Fibroblast of skin of abdomen (primary cell): Measurements from ENCODE around the gene PLAAT2.
"Not testable (repeated sequence)": the region's sequence is repeated elsewhere in the genome, so short reads cannot be mapped to it uniquely, and the experiment has no call there.

Experiments
- DNase-seq: peaks from one replicate; pipeline ENCODE4 v3.0.0-alpha.2; 2013

The PLAAT2 gene

DNA sequence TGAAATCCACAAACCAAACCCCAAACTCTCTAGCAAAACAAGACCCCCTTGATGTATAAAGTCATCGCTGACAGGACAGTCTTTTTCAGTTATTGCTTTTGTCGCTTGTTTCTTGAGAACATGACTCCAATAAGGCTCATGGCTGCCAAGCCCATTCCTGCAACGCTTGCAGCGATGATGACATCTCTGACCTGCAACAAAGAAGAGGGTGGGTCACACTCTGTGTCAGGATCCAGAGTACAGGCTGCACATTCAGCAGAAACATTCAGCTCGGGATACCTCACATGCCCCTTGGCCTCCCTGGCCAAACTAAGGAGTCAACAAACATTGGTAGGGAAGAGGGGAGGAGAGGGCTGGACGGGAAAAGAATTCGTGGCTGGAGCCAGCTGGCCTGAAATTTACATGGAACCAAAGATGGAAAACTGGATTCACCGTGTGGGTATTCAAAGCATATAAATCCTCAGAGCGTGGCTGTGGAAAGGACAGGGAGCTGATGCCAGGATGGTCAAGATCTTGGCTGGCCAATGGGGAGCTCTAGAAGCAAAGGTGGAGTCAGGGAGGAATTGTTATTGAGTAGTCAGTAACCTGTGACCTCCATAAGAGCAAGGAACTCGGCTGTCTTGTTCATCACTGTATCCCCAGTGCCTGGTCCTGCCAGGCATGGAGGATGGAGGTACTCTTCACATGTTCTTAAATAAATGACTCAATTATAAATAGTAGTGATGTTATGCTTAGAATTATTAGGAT is 11.8 kb upstream of the PLAAT2 start:
- DNase-seq: no peak

DNA sequence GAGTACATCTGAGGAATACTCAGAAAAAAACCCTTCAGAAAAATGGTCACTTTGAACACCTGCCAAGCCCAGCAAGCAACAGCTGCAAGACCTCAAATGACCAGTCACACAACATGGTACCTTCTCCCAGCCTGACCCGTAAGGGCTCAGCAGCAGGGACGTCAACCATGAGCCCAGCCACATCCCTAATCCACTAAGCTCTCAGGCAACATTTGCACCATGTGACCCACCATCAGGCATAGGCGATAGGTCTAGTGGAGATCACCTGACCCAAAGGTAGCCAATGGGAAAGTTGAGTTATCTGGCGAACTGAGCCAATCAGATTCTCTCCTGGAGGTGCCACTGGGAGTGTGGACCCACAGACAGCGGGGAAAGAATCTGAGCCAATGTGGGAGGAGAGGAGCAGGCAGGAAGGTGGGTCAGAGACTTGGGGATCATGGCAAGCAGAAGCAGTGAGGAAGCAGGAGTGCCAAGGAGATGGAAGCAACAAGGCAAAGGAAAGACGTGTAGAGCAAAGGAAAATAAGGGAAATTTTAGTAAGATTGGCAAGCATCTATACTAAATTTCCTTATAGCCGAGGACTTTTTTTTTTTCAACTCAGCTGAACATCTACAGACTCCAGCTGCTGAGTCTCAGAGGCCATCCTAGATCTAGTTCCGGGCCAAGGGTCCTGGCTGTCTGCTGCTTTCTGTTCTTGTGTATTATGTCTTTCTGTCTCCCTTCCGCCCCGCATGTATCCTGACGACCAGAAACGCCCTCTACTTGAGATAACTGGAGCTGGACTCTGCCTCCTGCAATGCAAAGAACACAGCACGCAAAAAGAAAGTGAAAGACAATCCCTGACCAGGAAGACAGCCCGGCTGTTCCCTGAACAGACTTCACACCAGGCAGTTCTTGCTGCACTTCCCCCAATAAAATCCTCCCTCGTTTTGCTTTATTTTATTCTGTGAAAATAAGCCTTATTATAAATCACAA is 11.0 kb upstream of the PLAAT2 start:
- DNase-seq: peak; percentile 74

DNA sequence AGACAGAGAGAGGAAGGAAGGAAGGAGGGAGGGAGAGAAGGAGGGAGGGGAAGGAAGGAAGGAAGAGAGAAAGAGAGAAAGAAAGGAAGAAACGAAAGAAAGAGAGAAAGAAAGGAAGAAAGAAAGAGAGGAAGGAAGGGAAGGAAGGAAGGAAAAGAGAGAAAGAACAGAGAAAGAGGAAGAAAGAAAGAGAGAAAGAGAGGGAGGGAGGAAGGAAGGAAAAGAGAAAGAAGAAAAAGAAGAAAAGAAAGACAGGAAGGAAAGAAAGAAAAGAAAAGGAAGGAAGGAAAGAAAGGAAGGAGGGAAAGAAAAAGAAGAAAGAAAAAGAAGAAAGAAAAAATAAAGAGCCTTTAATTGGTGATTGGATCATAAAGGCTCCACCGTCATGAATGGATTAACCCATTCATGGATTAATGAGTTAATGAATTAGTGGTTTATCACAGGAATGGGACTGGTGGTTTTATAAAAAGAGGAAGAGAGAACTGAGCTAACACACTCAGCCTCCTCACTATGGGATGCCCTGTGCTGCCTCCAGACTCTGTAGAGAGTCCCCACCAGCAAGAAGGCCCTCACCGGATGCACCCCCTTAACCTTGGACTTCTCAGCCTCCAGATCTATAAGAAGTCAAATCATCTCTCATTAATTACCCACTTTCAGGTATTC is 9.0 kb upstream of the PLAAT2 start:
- DNase-seq: no peak

DNA sequence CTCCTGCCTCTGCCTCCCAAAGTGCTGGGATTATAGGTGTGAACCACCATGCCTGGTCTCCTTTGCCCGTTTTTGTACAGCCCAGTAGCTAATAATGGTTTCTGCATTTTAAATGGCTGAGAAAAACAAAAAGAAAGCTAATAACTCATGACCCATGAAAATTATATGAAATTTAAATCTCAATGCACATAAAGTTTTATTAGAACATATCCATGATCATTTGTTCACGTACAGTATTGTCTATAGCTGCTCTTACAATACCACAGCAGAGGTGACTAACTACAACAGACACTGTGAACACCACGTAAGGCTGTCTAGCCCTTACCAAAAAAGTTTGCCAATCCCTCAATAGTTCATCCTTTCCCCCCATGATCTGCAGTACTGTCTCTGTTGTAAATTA is 6.4 kb upstream of the PLAAT2 start:
- DNase-seq: no peak

DNA sequence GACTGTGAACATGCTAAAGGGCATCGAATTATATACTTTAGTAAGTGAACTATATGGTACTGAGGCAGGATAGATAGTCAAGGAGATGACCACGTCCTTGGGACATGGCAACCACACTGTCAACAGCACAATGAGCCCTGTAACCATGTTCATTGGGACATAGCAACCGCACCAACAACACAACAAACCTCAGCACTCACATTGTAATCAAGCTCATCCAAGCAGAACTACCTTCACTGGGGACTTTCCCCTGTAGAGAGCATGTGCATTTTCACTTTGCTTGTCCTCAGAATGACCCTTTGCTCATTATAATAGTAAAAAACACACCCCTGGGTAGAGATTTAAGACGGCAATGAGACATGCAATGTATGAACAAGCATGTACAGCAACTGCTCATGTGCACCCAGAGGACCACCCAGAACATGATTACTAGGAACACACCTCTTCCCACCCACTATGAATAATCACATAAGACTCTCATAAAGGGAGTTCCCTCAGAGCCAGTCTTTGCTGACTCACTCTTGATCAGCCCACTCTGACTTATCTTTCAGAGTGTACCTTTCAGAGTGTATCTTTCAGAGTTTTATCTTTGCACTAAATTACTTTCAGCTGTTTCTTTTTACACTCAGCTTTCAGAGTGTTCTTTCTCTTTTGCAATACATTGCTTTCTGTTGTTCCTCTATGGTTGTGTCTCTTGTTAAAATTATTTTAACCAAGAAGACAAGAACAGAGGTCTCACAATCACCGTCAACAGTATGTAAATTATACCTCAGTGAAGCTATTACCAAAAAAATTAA is 4.1 kb upstream of the PLAAT2 start:
- peak; percentile 88 for DNase-seq

DNA sequence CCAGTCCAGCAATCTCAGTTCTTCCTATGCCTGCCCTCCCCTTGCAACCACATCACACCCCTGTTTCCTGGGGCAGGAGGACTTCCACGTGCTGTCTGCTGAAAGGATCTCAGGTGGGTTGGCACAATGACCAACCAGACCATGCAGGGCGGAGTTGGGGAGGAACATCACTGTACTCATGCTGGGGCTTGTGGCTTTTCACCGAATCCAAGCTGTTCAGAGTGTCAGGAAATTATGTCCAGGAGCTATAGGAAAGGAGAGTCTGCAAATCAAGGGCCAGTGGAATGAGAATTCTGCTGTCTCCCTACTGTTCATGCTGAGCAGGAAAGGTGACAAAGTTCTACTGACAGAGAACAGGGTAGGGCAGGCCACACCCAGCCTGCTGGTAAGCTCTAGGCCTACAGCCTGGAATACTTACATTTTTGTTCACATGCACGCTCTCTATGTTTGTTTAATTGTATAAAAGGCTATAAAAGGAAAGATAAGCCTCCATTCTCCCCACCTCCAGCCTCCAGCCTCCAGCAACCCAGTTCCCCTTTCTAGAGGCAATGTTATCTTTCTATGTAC is 1.7 kb upstream of the PLAAT2 start:
- no peak for DNase-seq

DNA sequence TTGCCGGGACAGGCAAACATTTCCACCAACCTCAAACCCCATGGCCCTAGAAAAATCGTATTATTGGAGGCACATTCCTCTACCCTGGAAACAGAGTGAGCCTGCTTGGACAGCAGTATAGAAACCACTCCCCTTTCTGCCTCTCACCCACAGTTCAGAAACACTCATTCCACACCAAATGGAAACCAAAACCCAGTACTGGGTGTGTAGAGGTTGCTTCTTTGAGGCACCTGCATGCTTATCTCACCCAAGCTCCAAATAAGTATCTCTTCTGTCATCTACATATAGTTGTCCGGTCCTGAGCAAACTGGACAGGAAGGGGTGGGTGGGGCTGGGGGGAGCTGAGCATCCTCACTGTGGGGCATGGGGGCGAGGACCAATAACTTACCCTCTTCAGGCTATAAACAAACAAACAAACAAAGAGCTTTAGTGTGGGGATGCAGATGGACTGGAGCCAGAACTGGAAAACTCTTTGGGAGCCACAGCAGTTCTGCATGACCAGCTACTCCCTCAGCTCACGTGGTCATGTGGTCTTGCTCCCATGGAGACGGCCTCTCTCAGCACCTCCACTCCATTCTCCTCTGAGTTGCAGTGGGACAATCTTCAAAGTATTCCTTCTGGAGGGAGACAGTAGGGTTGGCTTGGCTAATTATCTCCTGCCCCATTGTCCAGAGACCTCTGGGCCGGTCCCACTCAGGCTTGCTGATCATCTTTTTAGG is 1.0 kb upstream of the PLAAT2 start:
- DNase-seq: no peak

DNA sequence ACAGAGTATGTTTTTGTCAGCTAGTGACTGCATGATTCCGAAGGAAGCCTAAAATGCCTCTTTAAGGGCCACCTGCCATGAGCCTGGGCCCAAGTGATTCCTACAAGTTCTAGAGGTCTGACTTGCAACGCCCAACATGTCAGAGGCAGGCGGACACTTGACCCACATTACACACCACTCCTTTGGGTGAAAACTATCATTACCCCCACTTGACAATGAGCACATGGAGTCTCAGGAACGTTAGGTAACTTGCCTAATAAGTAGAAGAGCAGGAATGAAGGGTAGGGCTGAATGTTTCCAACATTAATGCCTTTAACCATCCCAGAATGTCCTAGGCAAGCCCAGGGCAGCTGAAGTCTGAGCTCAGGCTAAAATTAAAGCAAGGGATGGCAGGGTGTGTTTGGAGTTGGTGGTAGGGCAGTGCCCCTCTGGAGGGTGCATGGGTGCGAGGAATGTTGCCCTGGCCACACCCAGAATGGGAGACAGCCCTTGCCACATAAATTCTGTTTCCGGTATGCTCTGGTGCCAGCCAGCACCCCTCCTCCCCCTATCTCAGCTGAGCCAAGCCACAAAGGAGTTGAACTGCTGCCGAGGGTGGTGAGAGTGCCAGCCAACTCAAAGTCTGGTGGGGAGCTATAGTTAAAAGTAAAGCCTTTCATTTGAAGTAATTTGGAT is 2.5 kb downstream of the PLAAT2 start:
- DNase-seq: no peak

DNA sequence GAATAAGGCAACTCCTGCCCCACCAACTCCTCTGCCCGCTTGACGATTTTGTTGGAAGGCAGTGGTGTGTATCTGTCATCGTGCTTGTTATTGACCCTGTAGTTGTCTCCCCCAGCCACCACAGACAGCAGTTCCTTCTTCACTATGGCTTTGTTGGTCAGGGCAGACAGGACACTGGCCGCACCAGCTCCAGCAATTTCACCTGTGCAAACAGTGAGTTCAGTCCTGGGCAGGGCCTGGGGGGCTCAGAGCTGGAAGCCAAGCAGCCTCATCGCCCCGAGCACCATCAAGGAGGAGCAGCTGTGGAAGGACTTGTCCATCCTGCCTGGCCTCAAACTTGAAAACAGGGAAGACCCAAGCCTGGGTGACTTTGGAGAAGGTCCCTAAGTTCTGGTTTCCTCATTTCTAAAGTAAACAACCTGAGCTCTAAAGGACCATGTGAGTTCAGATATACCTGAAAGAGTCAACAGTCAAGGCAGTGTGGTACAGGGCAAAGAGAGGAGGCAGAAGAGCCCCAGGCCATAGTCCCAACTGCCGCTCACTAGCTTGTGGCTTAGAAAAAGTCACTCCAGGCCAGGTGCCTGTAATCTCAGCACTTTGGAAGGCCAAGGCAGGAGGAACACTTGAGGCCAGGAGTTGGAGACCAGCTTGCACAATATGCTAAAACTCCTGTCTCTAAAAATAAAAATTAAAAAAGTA is 4.6 kb downstream of the PLAAT2 start:
- DNase-seq: no peak

DNA sequence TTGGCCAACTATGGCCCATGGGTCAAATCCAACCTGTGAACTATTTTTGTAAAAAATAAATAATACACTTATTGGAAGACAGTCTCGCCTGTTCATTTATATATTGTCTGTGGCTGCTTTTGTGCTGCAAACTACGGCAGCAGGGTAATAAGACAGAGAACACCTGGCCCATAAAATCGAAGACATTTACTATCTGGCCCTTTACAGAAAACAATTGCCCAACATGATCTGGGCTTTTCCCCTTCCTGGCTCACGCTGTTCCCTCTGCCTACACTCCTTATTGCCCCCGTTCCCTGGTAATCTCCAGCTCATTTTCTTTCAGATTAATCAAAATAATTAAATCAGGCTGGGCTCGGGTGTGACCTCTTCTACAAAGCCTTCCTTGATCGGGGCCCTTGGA is 5.6 kb downstream of the PLAAT2 start:
- DNase-seq: no peak

DNA sequence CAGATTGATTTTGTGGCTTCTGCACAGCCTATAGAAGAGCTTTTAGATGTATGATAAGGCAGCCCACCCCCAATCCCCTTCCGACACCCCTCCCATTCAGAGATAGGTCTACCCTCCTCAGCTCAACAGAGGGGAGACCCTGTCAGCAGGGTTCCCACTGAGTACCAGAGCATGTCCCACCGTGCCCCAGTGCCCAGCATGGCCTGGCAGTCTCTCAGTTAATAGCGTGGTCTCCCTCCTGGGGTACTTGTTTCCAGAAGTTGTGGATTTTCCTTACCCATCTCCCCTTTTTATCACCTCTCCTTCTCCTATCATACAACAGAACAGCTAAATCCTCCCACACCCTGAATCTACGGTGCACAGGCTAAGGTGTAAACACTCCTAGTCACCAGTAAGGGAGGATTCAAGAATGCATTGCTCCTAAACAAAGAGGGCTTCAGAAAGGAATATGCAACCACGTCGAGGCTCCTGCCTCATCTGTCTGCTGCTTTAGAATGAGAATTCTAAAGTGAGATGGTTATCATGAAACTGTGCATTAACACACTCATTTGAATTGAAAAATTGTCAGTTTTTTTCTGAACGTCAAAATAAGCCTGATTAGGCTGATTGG is 6.7 kb downstream of the PLAAT2 start:
- DNase-seq: no peak

DNA sequence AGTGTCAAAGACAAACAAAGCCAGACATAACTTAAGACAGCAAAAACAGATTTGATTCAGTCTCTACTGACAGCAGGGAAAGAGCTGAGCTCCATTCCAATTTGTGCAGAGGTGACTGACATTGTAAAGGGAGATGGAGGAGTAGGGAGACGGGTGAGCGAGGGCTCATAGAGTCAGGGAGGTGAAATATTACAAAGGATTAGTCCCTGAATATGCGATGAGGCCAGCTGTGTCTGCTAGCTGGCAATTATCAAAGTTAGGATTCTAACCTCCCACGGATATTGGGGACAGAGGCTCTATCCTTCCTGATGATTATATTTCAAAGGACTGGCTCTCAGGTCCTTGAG is 8.3 kb downstream of the PLAAT2 start:
- no peak for DNase-seq

DNA sequence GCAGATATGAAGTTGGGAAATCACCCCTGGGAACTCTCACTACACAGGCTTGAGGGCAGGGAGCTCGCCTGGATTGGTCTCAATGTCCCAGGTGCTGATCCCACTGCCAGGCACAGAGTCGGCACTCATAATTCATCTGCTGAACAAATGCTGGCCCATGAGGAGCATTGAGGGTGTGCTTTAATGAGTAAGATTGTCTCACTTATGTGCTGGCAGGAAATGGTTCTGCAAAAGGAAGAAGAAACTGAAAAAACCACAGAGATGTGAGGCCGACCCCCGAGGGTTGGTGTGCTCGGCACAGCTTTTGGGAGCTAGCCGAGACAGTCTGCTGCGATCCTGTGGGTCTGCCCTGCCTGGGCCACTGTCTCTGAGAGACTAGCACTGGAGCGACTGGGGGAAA is 9.4 kb downstream of the PLAAT2 start:
- peak; percentile 57 for DNase-seq

DNA sequence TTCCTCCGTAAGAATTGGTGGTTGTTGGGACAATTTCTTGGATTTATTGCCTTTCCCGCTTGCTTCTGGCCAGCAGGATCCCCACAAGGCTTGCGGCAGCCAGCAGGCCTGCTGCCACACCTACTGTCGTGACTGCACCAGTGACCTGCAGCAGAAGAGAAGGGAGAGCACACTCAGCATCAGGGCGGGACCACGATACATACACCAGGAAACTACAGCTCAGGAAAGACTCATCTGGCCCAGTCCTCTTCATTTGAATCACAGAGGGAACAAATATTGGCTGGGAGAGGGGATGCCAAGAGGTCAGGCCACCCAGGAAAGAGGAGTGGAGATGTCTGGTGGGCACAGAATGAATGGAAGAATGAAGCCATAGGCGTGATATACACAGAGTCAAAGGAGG is 10.3 kb downstream of the PLAAT2 start:
- DNase-seq: no peak

DNA sequence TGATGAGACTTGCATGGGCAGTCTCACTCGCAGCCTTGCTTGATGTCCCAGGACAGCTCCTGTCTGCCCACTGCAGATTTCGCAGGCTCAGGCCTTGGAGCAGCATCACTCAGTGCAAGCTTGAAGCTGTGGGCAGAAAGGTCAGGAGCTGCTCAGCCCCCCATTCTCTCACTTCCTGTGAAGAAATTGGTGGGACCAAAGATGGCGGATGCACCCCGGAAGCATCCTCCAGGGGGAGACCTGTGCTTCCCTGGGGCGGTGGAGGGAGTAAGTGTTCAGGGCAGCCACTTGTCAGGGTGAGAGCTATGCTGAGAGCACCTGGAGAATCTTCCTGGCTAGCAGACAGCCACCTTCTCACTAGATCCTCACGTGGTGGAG is 11.3 kb downstream of the PLAAT2 start:
- DNase-seq: no peak

DNA sequence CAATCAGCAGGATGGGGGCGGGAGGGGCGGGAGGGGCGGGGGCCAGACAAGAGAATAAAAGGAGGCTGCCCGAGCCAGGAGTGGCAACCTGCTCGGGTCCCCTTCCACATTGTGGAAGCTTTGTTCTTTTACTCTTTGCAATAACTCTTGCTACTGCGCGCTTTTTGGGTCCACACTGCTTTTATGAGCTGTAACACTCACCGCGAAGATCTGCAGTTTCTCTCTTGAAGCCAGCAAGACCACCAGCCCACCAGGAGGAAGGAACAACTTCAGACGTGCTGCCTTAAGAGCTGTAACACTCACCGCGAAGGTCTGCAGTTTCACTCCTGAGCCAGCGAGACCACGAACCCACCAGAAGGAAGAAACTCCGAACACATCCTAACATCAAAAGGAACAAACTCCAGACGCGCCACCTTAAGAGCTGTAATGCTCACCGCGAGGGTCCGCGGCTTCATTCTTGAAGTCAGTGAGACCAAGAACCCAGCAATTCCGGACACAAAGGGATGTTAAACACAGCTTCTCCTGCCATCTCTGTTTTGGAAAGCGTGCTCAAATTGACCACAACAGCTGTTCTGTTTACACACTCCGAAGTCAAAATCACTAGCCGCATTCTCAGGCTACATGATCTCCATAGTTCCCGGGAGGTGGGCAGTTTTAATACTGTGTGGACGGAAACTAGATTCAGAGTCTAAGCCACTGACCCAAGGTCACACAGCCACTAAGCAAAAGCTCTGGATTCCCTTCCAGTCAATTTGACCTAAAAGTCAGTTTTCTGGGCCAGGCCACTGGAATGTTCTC is 11.9 kb downstream of the PLAAT2 start:
- DNase-seq: no peak

DNA sequence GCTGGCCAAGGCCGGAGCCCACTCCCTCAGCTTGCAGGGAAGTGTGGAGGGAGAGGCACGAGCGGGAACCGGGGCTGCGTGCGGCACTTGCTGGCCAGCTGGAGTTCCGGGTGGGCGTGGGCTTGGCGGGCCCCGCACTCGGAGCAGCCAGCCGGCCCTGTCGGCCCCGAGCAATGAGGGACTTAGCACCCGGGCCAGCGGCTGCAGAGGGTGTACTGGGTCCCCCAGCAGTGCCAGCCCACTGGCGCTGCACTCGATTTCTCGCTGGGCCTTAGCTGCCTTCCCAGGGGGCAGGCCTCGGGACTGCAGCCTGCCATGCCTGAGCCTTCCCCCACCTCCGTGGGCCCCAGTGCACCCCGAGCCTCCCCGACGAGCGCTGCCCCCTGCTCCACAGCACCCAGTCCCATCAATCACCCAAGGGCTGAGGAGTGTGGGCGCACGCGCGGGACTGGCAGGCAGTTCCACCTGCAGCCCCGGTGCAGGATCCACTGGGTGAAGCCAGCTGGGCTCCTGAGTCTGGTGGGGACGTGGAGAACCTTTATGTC is 13.0 kb downstream of the PLAAT2 start:
- DNase-seq: not testable (repeated sequence)

DNA sequence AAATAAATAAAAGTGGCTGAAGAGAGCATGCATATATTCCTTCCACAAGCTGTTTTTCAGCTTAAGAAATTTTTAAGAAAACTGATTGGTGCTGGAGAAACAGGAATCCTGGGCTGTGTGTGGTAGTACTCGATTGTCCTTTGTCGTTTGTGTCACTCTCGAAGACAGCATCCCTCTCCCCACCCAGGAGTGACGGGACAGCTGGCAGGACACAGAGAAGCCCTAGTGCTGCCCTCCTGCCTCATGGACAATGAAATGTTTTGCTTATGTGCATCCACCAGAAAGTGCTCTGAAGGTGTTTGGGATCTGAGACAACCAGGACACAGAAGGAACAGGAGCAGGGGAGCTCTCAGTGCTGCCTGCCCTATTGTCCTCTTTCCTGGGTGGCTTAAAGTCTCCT is 13.8 kb downstream of the PLAAT2 start:
- DNase-seq: no peak

DNA sequence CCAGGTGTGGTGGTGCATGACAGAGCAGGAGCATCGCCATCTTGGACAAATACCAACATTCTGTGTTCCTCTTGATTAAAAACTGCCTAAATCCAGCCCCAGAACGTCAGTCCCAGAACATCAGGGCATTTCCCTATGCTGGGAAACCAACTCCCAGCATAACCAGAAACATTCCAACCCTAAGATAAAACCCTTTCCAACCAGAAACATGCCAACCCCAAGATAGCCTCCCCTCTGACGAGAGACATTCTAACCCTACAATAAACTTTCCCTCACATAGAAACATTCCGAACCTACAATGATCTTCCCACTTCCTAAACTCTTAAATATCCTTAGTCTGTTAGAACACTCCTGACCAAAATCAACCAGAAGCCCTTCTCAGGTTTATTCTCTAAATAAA is 15.0 kb downstream of the PLAAT2 start:
- DNase-seq: no peak
